ENCODE results near the gene SPATS2L. TPM values are rescaled to one million over a fixed set of nuclear protein-coding genes. Genes with fewer than 3 reads are reported as not detected.

SPATS2L gene
- total RNA-seq, 1 donor from 2014 or later: 65.6 TPM

DNA sequence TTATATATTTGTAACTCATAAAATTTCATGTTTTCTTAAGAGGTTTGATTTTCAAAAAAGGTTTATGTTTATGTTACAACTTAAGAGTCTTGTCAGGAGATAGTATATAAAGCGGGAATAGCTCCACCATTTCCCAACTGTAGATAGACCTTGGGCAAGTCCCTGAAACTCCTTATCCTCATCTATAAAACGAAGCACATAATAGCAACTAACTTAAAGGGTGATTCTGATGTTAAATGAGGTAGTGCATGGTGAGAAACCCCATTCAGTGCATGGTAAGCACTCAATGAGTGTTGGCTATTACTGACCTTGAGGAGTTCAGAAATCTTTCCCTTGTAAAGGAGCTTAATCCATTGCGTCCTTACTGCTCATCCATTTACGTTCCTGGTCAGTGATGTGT, 169.3 kb downstream of the SPATS2L start:
- no peaks in the 10 kb centered on the region for H3K9me3 ChIP-seq
- peaks cover 18% of the 10 kb centered on the region for H3K4me1 ChIP-seq
- no peak overlapping the region for H3K4me3 ChIP-seq
- TF ChIP-seq POLR2AphosphoS5 (IDR thresholded peaks at IDR 0.05; ENCODE audit: insufficient read depth in 1 of 2, low read depth in 1 of 2) (no peak), CTCF (IDR thresholded peaks at IDR 0.05) (no peak), POLR2A (IDR thresholded peaks at IDR 0.05) (no peak)
- intact Hi-C loops (cut with DNase I): no loop called here
- peaks cover 0 to 25% of the 10 kb centered on the region in 2 donors for H3K36me3 ChIP-seq
- H3K27ac ChIP-seq: peak overlapping the region; percentile 40
- H3K27me3 ChIP-seq: no peaks in the 10 kb centered on the region
- no peak for DNase-seq (ENCODE audit: extremely low spot score in 2 of 2)

GRCh38 chr2:200476836-200477235, 170.3 kb downstream of the SPATS2L start:
- intact Hi-C loops (cut with DNase I): no loop called here
- no peaks in the 10 kb centered on the region for H3K9me3 ChIP-seq
- H3K27ac ChIP-seq: peak overlapping the region; percentile 40
- no peaks in the 10 kb centered on the region for H3K27me3 ChIP-seq
- H3K4me3 ChIP-seq: no peak overlapping the region
- peaks cover 0 to 23% of the 10 kb centered on the region in 2 donors for H3K36me3 ChIP-seq
- peaks cover 18% of the 10 kb centered on the region for H3K4me1 ChIP-seq
- DNase-seq (ENCODE audit: extremely low spot score in 2 of 2): no peak
- no peak for TF ChIP-seq CTCF (IDR thresholded peaks at IDR 0.05)
- TF ChIP-seq POLR2AphosphoS5 (IDR thresholded peaks at IDR 0.05; ENCODE audit: insufficient read depth in 1 of 2, low read depth in 1 of 2): no peak
- TF ChIP-seq POLR2A (IDR thresholded peaks at IDR 0.05): no peak

DNA sequence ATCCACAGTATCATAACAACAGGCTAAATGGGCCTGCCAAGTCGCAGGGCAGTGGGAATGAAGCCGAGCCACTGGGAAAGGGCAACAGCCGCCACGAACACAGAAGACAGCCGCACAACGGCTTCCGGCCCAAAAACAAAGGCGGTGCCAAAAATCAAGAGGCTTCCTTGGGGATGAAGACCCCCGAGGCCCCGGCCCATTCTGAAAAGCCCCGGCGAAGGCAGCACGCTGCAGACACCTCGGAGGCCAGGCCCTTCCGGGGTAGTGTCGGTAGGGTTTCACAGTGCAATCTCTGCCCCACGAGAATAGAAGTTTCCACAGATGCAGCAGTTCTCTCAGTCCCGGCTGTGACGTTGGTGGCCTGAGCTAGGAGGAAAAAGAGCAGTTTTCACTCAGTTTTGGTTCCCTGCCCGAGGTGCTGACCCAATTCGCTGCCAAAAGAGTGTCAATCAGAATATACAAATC, 171.2 kb downstream of the SPATS2L start:
- no peak for DNase-seq (ENCODE audit: extremely low spot score in 2 of 2)
- intact Hi-C loops (cut with DNase I): no loop called here
- Histone ChIP-seq H3K9me3 (no peaks in the 10 kb centered on the region), H3K27me3 (no peaks in the 10 kb centered on the region), H3K4me1 (peaks cover 18% of the 10 kb centered on the region), H3K27ac (peak overlapping the region; percentile 49), H3K36me3 (peaks cover 0 to 20% of the 10 kb centered on the region in 2 donors), H3K4me3 (no peak overlapping the region)
- TF ChIP-seq POLR2A (IDR thresholded peaks at IDR 0.05): no peak
- TF ChIP-seq CTCF (IDR thresholded peaks at IDR 0.05): no peak
- TF ChIP-seq POLR2AphosphoS5 (IDR thresholded peaks at IDR 0.05; ENCODE audit: insufficient read depth in 1 of 2, low read depth in 1 of 2): peak in 1 of 2 donors; percentile 29

DNA sequence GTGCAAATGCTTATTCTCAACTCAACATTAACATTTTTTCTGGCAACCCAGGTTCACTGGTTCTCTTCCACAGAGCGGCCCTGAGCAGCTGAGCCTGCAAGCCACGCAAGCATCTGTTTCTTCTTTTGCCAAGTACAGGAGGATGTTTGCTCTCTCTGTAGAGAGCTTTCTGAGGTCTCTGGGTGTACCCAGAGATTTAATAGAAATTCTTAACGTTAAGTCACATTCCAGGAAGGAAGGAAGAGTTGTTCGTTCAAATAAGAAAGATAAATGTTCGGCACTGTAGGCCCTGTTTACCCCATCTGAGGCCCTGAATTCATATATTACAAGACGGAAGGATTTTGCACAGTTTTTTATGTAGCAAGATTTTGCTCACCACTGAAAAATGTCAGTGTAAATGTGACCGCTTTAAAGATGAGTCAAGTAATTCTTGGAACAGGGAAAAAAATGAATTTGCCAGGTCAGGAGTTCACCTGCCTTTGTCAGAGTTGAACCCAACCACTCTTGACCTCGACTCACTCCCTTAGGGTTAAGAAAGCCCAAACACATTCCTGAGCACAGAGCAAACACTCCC, 173.3 kb downstream of the SPATS2L start:
- peaks cover 25% of the 10 kb centered on the region for H3K4me1 ChIP-seq
- intact Hi-C loops (cut with DNase I): loop anchor here (5.0 kb wide), 1 partner anchor 502 kb away; no protein-coding TSS in a partner anchor
- TF ChIP-seq POLR2A (IDR thresholded peaks at IDR 0.05) (no peak), POLR2AphosphoS5 (IDR thresholded peaks at IDR 0.05; ENCODE audit: insufficient read depth in 1 of 2, low read depth in 1 of 2) (peak in 1 of 2 donors; percentile 6), CTCF (IDR thresholded peaks at IDR 0.05) (no peak)

DNA sequence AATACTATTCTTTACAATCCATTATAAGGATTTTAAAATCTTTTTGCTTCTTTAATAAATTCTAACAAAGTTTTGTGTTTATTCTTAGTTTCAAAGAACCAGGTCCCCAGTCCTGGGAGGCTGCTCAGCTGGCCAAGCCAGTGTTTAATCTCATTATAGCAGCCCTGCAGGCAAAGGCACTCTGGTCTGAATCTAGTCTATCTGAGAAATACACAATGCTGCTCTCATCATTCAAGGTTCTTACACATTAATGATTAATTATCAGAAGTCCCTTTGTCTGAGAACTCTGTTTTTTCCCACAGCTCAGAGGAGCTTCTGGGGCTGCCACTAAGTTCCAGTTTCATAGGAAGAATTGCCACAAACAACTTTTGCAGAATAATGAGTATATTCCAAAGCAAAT, 175.7 kb downstream of the SPATS2L start:
- Histone ChIP-seq H3K9me3 (no peaks in the 10 kb centered on the region), H3K36me3 (no peaks in the 10 kb centered on the region), H3K27me3 (no peaks in the 10 kb centered on the region), H3K27ac (no peak overlapping the region), H3K4me3 (no peak overlapping the region), H3K4me1 (peaks cover 25% of the 10 kb centered on the region)
- no peak for TF ChIP-seq POLR2A (IDR thresholded peaks at IDR 0.05)
- no peak for TF ChIP-seq POLR2AphosphoS5 (IDR thresholded peaks at IDR 0.05; ENCODE audit: insufficient read depth in 1 of 2, low read depth in 1 of 2)
- TF ChIP-seq CTCF (IDR thresholded peaks at IDR 0.05): no peak
- intact Hi-C loops (cut with DNase I): loop anchor here (5.0 kb wide), 1 partner anchor 505 kb away; no protein-coding TSS in a partner anchor
- DNase-seq (ENCODE audit: extremely low spot score in 2 of 2): no peak

More for the DNA sequence above, 173.3 kb downstream of the SPATS2L start:
- H3K9me3 ChIP-seq: no peaks in the 10 kb centered on the region
- peaks cover 0 to 7% of the 10 kb centered on the region in 2 donors for H3K36me3 ChIP-seq
- DNase-seq (ENCODE audit: extremely low spot score in 2 of 2): no peak
- no peaks in the 10 kb centered on the region for H3K27me3 ChIP-seq
- peak overlapping the region; percentile 26 for H3K27ac ChIP-seq
- no peak overlapping the region for H3K4me3 ChIP-seq
